Endothelial cell of umbilical vein (primary cell): ENCODE results near the gene NCK1. TPM values are rescaled to one million over a fixed set of nuclear protein-coding genes. Genes with fewer than 3 reads are reported as not detected.
A peak's percentile ranks its signal among the peaks of the same experiment; 100 is the strongest.

ENCODE experiments used
- BruUV-seq: library from RNA; stranded (reverse); fragments of 400-500 nt; replicated peaks from 2 replicates; lab custom pipeline; 2021; lab: Mats Ljungman, UMichigan
- CTCF ChIA-PET: fragments of 300-600, 350-600 bp; sonication (Branson Sonifier 250); formaldehyde crosslinking; loops from one replicate; lab custom pipeline; 2021; ENCODE audit warnings: antibody characterized with exemption, inconsistent platforms; lab: Charles Lee
- POLR2A ChIA-PET: fragments of 300-600, 350-600 bp; sonication (Branson Sonifier 250); formaldehyde crosslinking; loops from one replicate; lab custom pipeline; 2021; ENCODE audit warnings: antibody characterized with exemption, inconsistent platforms; lab: Charles Lee
- DNase-seq: peaks from one replicate; pipeline ENCODE4 v3.0.0-alpha.2; 2011; ENCODE audit warnings: low read depth, low spot score
- FAIRE-seq: peaks from 2 replicates; lab custom pipeline; 2011; peaks lifted over from hg19 to GRCh38; lab: Jason Lieb, UNC
- H2AFZ ChIP-seq: 2 replicates; pipeline ENCODE4 v1.6.0; 2012; ENCODE audit warnings: low read depth, low read length, control low read depth, inconsistent platforms
- H3K27ac ChIP-seq: 2 replicates; pipeline ENCODE4 v1.5.1; 2011; ENCODE audit warnings: low read depth, mild to moderate bottlenecking, control low read depth, low read length, moderate library complexity; ENCODE audit not compliant: insufficient read depth
- H3K27me3 ChIP-seq, 2 experiments: 2 replicates each; pipeline versions ENCODE4 v1.6.0 to v1.6.1; 2011; ENCODE audit warnings: low read length in 2 of 2, mixed read lengths in 1 of 2; ENCODE audit not compliant: control insufficient read depth in 2 of 2, insufficient read depth in 2 of 2
- H3K36me3 ChIP-seq, 2 experiments: 2 replicates in 1 of 2; 3 replicates in 1 of 2; pipeline ENCODE4 v1.5.1; 2011; ENCODE audit warnings: low read length in 2 of 2, mild to moderate bottlenecking in 1 of 2, moderate library complexity in 1 of 2; ENCODE audit not compliant: control insufficient read depth in 2 of 2, insufficient read depth in 2 of 2; ENCODE audit errors: extremely low read depth in 1 of 2
- H3K4me1 ChIP-seq: 3 replicates; pipeline ENCODE4 v1.5.1; 2011; ENCODE audit warnings: mild to moderate bottlenecking, low read length; ENCODE audit not compliant: control insufficient read depth, insufficient read depth; ENCODE audit errors: extremely low read depth
- H3K4me2 ChIP-seq: 2 replicates; pipeline ENCODE4 v1.6.1; 2011; ENCODE audit warnings: low read length, control low read depth, mixed read lengths; ENCODE audit not compliant: insufficient read depth
- H3K4me3 ChIP-seq, 3 experiments: fragments of 200-600 bp in 1 of 3; sonication (generic), shearing (Covaris generic) in 1 of 3; replicated peaks in 1 of 3; 2 replicates each; pipeline ENCODE4 v1.5.1; 2011 to 2016; ENCODE audit warnings: control low read depth in 3 of 3, low read length in 3 of 3, mild to moderate bottlenecking in 2 of 3, inconsistent platforms in 1 of 3, low read depth in 1 of 3, moderate library complexity in 1 of 3; ENCODE audit not compliant: insufficient read depth in 1 of 3
- H3K79me2 ChIP-seq: 2 replicates; pipeline ENCODE4 v1.6.0; 2012; ENCODE audit warnings: low read length, inconsistent platforms; ENCODE audit not compliant: control insufficient read depth, insufficient read depth
- H3K9ac ChIP-seq: replicated peaks from 2 replicates; pipeline ENCODE3; 2011; ENCODE audit warnings: low read length, control low read depth; ENCODE audit not compliant: insufficient read depth; ENCODE audit errors: extremely low read depth
- H3K9me1 ChIP-seq: replicated peaks from 3 replicates; pipeline ENCODE4 v1.6.0; 2011; ENCODE audit warnings: mild to moderate bottlenecking, low read length; ENCODE audit not compliant: control insufficient read depth, insufficient read depth; ENCODE audit errors: extremely low read depth
- H3K9me3 ChIP-seq: replicated peaks from 2 replicates; pipeline ENCODE4 v1.5.1; 2012; ENCODE audit warnings: low read length, inconsistent platforms; ENCODE audit not compliant: control insufficient read depth, insufficient read depth
- H4K20me1 ChIP-seq: replicated peaks from 2 replicates; pipeline ENCODE3; 2011; ENCODE audit warnings: mild to moderate bottlenecking, low read length; ENCODE audit not compliant: control insufficient read depth, insufficient read depth; ENCODE audit errors: extremely low read depth
- EZH2 ChIP-seq: IDR thresholded peaks from 2 replicates; pipeline ENCODE4 v1.6.1; 2012; ENCODE audit warnings: borderline replicate concordance, low read depth, mild to moderate bottlenecking, moderate library complexity, low read length, inconsistent platforms; ENCODE audit not compliant: severe bottlenecking
- FOS ChIP-seq: IDR thresholded peaks from 2 replicates; pipeline ENCODE4 v1.6.1; 2011; ENCODE audit warnings: mild to moderate bottlenecking, low read length, moderate library complexity, borderline replicate concordance; ENCODE audit not compliant: insufficient read depth
- GATA2 ChIP-seq: IDR thresholded peaks from 2 replicates; pipeline ENCODE4 v1.7.0; 2011; ENCODE audit warnings: low read depth, mild to moderate bottlenecking, moderate library complexity, mixed read lengths, low read length; ENCODE audit not compliant: insufficient read length, insufficient read depth
- JUN ChIP-seq: IDR thresholded peaks from 2 replicates; pipeline ENCODE4 v1.6.1; 2011; ENCODE audit warnings: borderline replicate concordance, low read depth; ENCODE audit not compliant: insufficient read length, insufficient read depth
- MYC ChIP-seq: IDR thresholded peaks from one replicate; pipeline ENCODE4 v1.6.1; 2011; ENCODE audit warnings: mild to moderate bottlenecking, low read depth, low read length
- POLR2A ChIP-seq: IDR thresholded peaks from 2 replicates; pipeline ENCODE4 v1.6.1; 2012; ENCODE audit warnings: low read depth, mild to moderate bottlenecking, control low read depth, low read length
- POLR2AphosphoS5 ChIP-seq: IDR thresholded peaks from 2 replicates; pipeline ENCODE4 v1.6.1; 2012; ENCODE audit warnings: low read depth, mild to moderate bottlenecking, control low read depth, low read length, moderate library complexity; ENCODE audit not compliant: insufficient read depth
- dilution Hi-C: fragments of 300-500 bp; cut with MboI; formaldehyde crosslinking; loops from one replicate; pipeline ENCODE4 v1.15.0; 2019; ENCODE audit warnings: low sequenced_read_pairs; ENCODE audit not compliant: extremely low pct_ligation_motif_present
- intact Hi-C: fragments of 100-400 bp; cut with micrococcal nuclease; formaldehyde crosslinking; loops from one replicate; pipeline ENCODE4 v1.10.0; 2022
- polyA plus RNA-seq, 4 experiments: library from polyadenylated mRNA; depleted of rRNA in 3 of 4; stranded (reverse) in 3 of 4; unstranded in 1 of 4; fragments of >200 nt; gene quantifications; 2 replicates each; pipeline versions ENCODE4 v1.2.1 to v1.2.3, GENCODE V29; 2011 to 2012; ENCODE audit warnings: missing spikeins in 1 of 4
- total RNA-seq: library from RNA; stranded (reverse); gene quantifications from 2 replicates; pipeline ENCODE4 v1.2.3, GENCODE V29; 2021
- TF ChIP-seq, protein P1 (sequence below), 2 donors: IDR thresholded peaks; 1 replicate in 1 of 2; 2 replicates in 1 of 2; pipeline ENCODE4 v1.5.1; 2011; ENCODE audit warnings: low read length in 2 of 2, mild to moderate bottlenecking in 2 of 2, moderate library complexity in 2 of 2, control low read depth in 1 of 2, inconsistent platforms in 1 of 2, low read depth in 1 of 2; ENCODE audit not compliant: insufficient read depth in 1 of 2; ENCODE audit errors: extremely low read depth in 1 of 2
- TF ChIP-seq, protein P2 (sequence below): IDR thresholded peaks from 2 replicates; pipeline ENCODE4 v1.6.1; 2011; ENCODE audit not compliant: insufficient read depth, insufficient read length

Gene NCK1
- total and polyA plus RNA-seq, 2 donors (not counting 3 experiments of a cell fraction or from before 2014, with no cell fraction given), result 19.3 to 52.2 TPM

GRCh38 chr3:136937851-136938250, 75.8 kb downstream of the NCK1 start:
- TF ChIP-seq, protein P1, sequence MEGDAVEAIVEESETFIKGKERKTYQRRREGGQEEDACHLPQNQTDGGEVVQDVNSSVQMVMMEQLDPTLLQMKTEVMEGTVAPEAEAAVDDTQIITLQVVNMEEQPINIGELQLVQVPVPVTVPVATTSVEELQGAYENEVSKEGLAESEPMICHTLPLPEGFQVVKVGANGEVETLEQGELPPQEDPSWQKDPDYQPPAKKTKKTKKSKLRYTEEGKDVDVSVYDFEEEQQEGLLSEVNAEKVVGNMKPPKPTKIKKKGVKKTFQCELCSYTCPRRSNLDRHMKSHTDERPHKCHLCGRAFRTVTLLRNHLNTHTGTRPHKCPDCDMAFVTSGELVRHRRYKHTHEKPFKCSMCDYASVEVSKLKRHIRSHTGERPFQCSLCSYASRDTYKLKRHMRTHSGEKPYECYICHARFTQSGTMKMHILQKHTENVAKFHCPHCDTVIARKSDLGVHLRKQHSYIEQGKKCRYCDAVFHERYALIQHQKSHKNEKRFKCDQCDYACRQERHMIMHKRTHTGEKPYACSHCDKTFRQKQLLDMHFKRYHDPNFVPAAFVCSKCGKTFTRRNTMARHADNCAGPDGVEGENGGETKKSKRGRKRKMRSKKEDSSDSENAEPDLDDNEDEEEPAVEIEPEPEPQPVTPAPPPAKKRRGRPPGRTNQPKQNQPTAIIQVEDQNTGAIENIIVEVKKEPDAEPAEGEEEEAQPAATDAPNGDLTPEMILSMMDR (IDR thresholded peaks at IDR 0.05; ENCODE audit: extremely low read depth in 1 of 2, insufficient read depth in 1 of 2, low read depth in 1 of 2, low read length in 2 of 2), result no peak
- TF ChIP-seq FOS, result no peak
- TF ChIP-seq, protein P2, sequence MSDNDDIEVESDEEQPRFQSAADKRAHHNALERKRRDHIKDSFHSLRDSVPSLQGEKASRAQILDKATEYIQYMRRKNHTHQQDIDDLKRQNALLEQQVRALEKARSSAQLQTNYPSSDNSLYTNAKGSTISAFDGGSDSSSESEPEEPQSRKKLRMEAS, result no peak
- no peak for TF ChIP-seq POLR2AphosphoS5
- TF ChIP-seq EZH2, result no peak
- TF ChIP-seq MYC, result no peak
- TF ChIP-seq JUN, result no peak
- TF ChIP-seq POLR2A, result no peak
- TF ChIP-seq GATA2, result no peak
- Histone ChIP-seq H3K9me1 (no peaks in the 10 kb centered on the region), H3K27me3 (no peaks in the 10 kb centered on the region), H2AFZ (no peak overlapping the region), H3K4me3 (peak overlapping the region in 1 of 3 experiments; percentile 33), H3K4me2 (peak overlapping the region; percentile 18), H3K79me2 (peaks cover 61% of the 10 kb centered on the region), H3K4me1 (peaks cover 22% of the 10 kb centered on the region), H3K27ac (peak overlapping the region; percentile 62), H3K9me3 (no peaks in the 10 kb centered on the region), H3K9ac (peak overlapping the region; percentile 43), H3K36me3 (no peaks in the 10 kb centered on the region), H4K20me1 (no peaks in the 10 kb centered on the region)
- dilution Hi-C loops, result no loop called here
- ChIA-PET POLR2A (no interaction called here), CTCF (interaction anchor here (1.0 to 1.9 kb wide), 6 partner anchors 9 to 185 kb away, joined by 3 to 8 read pairs (median 4); partner anchors contain the start of gene NCK1)
- DNase-seq (peak; percentile 89), FAIRE-seq (no peak)
- intact Hi-C loops, result loop anchor here (1.0 to 5.0 kb wide), 3 partner anchors 19 to 75 kb away; partner anchors contain the start of gene NCK1
- no TSS peak for BruUV-seq
